IPS-NIHi11 (cell line): ENCODE data around the gene ZNF74.

Experiments used
- DNase-seq: peaks from one replicate; pipeline ENCODE4 v3.0.0; 2012; ENCODE audit warnings: mixed read lengths, low spot score

The ZNF74 gene

DNA sequence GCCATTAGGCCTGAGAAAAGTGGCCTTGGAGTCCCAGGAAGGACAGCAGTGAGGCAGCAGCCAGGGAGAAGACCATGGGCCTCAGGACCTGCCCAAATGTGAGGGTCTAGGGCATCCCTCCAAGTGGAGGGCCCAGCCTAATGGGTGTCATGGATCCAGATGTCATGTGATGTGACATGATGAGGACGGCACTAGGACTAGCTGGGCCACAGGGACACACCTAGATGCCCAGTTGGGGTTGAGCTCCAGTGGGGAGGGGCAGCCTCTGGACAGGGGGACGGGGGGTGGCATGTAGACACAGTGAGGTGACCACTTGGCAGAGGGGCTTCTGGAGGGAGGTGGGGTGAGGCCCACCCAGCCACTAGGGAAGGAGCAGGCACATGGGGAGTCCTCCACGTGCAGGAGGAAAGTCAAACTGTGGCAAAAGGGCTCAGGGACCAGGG, 38.3 kb downstream of the ZNF74 start:
- no peak for DNase-seq

GRCh38 chr22:20433191-20433590, 39.2 kb downstream of the ZNF74 start:
- no peak for DNase-seq

DNA sequence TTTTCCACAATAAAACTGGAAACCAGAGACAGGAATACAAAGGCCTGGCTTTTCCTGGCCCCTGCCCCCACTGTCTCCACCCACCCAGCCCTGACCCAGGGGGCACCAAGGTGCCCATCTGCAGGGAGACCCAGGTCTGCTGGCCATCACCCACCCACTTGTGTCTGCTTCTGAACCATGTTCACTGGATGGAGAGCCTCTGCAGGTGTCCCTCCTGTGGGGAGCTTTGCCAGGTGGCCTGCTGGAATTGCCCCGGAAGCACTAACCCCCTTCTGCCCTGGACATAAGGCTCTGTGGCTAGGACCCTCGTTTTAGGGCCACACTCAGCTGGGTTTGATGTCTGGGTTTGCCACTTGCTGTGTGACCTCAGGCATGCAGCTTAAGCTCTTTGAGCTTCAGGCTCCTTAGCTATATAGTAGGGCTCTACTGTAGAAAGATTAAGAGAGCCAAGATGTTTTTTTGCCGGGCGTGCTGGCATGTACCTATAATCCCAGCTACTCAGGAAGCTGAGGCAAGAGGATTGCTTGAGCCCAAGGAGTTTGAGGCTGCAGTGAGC, 39.8 kb downstream of the ZNF74 start:
- DNase-seq = no peak

GRCh38 chr22:20434264-20434751, 40.4 kb downstream of the ZNF74 start:
- DNase-seq = no peak

GRCh38 chr22:20434773-20435172, 40.8 kb downstream of the ZNF74 start:
- DNase-seq = no peak

- no peak for DNase-seq
These were observed 41.7 kb downstream of the ZNF74 start for GRCh38 chr22:20435436-20436306.

DNA sequence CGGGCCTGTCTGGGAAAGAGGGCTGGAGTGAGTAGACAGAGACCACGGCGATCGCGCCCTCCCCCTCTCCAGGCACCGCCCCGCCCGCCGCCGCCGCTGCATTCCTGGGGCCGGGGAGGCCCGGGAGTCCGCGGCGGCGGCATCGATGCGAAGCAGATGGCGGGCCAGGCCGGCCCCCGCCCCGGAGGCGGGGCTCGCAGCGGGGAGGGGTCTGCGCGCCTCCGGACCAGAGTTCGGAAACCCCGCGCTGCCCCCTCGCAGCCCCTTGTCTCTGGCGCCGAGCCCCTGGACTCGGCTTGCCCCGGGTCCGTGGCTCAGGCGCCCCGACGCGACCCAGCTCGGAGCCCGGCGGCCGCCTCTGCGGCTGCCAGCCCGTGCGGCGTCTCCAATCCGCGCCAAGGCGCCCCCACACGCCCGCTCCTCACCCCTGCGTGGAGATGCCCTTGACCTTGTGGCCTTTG, 42.4 kb downstream of the ZNF74 start:
- DNase-seq = peak; percentile 81

DNA sequence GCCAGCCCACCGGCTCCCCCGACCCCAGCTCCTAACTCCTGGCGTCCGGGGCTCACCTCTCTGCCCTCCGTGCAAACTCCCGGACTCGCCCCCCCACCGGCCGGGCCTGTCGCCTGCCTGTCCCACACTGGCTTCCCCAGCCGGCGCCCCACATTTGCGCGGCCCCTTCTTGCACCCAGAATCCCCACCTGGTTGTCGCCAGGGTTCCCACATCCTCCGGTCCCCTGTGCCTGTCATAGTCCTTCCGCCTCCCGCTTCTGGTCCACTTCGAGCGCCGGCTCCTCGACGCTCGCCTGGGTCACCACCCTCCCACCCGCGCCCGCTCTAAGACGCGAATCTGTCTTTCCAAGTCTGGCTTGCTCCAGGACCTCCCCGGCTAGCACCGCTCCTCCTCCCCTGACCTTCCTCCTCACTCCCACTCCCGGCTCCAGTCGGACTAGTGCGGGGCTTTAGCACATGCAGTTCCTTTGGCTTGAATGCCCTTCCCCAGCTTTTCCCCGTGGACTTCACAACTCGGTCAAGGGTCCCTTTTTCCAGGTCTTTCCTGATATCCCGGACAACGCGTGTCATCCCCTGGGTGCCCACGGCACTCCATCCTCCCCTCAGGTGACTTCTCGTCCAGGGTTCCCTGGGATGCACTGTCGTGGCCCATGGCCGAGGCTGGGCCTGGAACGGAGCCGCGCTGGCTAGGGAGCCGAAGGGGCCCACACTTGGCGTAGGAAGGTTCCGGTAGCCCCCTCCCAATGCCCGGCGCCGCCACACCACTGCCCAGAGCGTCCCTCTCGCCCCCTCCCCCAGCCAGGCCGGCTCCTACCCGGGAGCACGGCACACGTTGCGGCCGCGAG, 43.0 kb downstream of the ZNF74 start:
- no peak for DNase-seq

DNA sequence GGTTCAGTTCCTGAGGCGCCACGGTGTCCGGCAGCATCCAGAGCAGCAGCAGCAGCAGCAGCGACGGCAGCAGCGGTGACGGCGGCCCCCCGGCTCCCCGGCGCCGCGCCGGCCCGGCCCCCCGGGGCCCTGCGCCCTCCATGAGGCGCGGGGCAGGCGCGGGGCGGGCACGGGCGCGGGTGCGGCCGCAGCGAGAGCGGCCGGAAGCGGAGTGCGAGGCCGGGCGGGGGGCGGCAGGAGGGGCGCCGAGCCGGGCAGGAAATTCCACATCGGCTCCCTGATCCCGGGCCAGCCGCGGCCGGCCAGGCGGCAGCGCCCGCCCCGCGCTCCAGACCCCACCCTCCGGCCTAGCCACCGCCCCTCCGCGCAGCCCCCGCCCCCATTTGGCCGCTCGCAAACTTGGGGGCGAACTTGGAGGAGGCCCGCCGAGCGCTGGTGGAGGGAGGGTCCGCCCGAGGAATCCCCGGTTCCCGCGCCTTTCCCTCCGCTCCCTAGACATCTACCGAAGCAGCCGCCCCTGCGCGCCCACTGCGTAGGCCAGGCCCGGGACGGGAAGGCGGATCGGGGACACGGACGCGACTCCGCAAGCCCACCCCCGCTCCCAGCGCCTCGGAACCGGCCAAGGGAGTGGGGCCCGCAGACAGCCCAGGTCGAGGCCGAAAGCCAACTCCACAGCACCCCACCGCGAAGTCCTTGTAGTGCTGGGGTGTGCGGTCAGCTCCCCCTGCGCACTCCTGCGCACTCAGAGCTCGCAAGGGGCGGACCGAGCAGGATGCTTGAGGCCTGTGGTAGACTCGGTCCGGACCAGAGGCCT, 43.9 kb downstream of the ZNF74 start, which contains the start of gene SCARF2:
SCARF2 (minus strand) TSS at position 213 of the 814 bp plus-strand sequence; CDS start at position 142, 71 bp downstream.
- peak; percentile 94 for DNase-seq

- DNase-seq = no peak
These were observed 44.4 kb downstream of the ZNF74 start for GRCh38 chr22:20438427-20438677.

DNA sequence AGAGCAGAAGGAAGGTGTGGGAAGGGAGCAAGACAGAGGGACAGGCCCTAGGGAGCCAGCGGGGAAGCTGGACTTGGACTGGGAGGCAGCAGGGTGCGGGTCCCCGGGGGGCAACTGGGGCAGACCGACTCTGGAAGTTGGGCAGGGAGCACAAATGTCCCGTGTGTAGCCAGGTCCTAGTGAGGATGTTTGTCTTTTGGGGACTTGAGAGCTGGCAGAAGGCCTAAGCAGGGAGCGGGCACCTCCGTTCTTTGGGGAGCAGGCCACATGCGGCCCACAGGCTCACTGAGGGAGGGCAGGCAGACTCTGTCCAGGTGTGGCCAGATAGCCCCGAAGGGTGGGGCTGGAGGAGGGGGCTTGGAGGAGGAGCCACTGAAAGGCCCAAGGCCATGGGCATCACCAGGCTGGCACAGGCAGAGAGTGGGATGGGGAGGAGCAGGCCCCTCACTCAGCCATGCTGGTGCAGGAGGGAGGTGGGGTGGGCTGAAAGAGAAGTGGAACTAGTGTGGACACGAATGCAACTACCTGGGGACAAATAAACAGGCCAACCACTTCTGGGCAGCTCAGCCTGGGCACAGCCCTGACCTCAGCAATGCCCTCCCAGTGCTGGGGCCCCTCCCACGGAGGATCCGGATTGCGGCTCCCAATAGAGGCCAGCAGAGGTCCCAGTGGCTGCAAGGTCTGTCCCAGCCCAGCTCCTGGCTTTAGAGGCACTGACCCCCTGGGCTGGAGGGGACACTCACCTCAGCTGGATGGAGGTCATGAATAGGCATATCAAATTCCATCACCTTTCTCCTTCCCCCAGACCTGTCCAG, 44.9 kb downstream of the ZNF74 start:
- peak; percentile 72 for DNase-seq

DNA sequence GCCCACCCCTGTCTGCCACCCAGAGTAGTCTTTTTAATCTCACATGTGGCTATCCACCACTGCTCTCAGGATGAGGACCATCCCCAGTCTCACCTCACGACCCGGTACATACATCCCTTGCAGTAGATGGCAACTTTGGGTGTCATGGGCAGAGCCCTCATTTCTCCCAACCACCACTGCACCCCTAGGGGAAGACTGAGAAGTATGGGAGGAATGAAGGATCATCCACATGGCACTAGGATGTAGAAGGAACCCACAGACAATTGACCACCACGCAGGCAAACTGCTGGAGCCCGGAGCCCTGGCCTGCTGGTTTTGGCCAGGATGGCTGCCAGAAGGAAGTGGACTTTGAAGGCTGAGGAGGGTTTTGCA, 45.6 kb downstream of the ZNF74 start:
- DNase-seq = no peak

DNA sequence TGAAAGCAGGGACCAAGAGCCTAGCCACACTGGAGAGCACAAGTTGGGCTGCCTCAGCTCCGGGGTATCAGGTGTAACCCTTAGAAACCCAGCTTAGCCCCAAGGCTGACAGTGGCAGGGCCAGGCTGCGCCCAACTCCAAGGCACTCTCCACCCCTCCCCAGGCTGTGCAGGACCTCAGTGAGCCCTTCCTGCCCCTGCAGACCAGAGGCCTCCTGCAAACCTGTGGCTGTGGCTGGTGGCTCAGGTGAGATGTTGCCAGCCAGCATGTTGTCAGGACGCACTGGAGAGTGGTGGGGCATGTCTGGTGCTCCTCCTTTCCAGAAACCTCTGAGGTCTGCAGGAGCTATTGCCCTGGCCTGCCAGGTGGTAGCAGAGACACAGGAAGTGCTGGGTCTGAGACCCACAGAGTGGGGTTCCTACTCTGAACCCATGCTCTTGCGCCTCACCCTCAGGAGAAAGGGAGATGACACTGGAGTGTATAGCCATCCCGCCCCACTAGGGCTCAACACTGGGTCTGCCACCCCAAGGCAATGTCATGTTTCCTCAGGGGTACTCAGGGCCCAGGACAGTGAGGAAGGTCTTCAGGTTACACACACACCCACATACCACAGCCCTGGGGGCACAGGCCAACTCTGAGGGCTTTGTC, 46.1 kb downstream of the ZNF74 start:
- no peak for DNase-seq

- no peak for DNase-seq
These were observed 47.0 kb downstream of the ZNF74 start for GRCh38 chr22:20440637-20441591.

DNA sequence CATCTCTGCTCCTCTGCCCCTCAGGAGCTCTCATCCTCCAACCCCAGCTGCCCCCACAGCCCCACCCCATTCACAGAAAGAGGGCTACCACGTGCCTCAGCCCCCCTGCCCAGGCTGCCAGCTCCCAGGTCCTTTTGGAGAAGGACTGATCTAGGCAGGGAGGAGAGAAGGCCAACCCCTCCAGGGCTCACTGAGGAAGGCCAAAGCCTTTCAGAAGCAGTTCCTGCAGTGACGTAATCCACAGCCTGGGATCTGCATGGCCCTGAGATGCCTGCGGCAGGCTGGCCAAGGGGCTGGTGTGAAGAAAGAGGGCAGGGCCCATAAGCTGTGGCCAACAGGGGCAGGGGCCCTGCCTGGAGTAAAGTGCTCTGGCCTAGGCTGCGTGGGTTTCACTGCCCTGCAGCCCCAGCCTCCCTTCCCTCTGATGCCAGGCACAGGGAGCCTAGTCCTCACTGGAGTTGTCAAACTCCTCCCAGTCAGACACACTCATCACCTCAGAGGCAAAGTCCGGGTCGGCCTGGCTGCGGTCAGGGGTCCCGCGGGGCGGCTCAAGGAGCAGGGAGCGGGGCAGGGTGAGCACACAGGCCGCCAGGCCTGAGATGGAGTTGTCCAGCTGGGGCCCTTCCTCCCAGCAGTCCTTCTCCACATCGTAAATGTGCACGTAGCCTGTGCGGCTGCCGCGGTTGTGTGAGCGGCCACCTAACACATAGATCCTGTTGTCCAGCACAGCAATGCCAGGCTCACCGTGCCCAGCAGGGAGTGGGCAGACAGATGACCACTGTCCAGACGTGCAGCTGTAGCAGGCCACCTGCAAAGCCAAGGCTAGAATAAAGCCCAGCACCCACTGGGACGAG, 47.9 kb downstream of the ZNF74 start:
- DNase-seq = no peak

DNA sequence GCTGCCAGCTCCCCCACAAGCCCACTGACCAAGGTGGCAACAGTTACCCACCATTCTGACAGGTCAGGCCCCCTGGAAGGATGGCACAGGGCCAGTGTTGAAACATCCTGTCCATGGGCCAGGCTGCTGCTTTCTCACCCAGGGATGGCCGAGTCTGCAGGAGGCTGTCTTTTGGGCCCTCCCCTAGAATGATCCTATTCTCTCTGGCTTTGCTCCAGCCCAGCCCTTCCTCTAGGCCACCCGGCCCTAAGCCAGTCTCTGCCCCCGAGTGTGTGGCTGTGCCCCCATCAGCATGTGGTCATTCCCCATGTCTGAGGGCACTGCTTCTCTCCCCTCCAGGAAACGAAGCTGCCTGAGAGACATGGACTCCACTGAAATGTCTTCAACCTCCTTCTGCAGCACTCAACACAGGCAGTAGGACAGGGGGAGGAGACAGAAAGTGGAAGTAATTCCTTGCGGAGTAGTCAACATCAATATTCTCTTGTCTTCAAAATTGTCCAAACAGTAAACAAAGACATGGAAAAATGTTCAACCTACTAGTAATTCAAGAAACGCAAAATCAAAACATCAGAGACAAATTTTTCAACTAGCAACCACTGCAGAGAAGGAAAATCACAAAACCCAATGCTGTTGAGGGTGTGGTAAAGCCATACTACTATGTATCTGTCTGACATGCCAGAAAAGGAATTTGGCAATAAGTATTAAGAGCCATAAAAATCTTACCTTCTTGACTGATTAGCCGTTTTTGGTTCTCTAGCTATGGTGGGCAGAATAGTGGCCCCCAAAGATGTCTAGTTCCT, 48.7 kb downstream of the ZNF74 start:
- no peak for DNase-seq

DNA sequence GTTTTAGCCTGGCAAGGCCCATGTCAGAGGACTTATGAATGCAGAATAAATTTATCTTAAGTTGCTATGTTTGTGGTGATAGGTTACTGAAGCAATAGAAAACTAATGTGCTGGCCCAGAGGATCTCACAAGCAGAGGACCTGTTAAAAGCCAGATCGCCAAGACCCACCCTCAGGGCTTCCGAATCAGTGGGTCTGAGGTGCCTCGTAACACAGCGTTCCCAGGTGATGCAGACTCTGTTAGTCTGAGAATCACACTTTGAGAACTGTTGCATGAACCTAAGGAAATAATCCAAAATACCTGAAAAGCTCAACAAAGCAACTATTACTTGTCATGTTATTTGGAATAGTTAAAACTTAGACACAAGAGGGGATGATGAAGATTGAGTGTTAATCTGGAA, 50.4 kb downstream of the ZNF74 start:
- DNase-seq = no peak
